ENCODE measurements around the gene FBXL16. TPM values are rescaled to one million over a fixed set of nuclear protein-coding genes. Genes with fewer than 3 reads are reported as not detected.
"Not testable (repeated sequence)": the region's sequence is repeated elsewhere in the genome, so short reads cannot be mapped to it uniquely, and the experiment has no call there.

The FBXL16 gene
- 1.7 and 1.8 TPM in 2 replicates for total RNA-seq (2014; rRNA removed; shearing (Covaris generic))

- Histone ChIP-seq H3K4me1 (peaks cover 10% of the 10 kb centered on the region), H3K36me3 (no peaks in the 10 kb centered on the region), H3K27me3 (peaks cover 35% of the 10 kb centered on the region), H3K9me3 (replicated peaks) (no peaks in the 10 kb centered on the region), H3K27ac (no peak within 1 kb of the TSS), H3K4me3 (peak within 1 kb of the TSS; percentile 35)
- peak in 1 of 2 experiments; percentile 43 for DNase-seq
Measured at GRCh38 chr16:705431-706188, at the start of gene FBXL16. FBXL16 (minus strand) TSS chr16:705801; CDS start chr16:697405, 8,396 bp downstream.

GRCh38 chr16:754656-755055, 49.1 kb upstream of the FBXL16 start:
- peaks cover 32% of the 10 kb centered on the region for H3K27me3 ChIP-seq

GRCh38 chr16:754121-754607, 48.6 kb upstream of the FBXL16 start:
- DNase-seq; H3K9me3 ChIP-seq (replicated peaks); H3K36me3 ChIP-seq; H3K27ac ChIP-seq; H3K4me3 ChIP-seq; H3K4me1 ChIP-seq: not testable (repeated sequence)
- H3K27me3 ChIP-seq = peaks cover 35% of the 10 kb centered on the region

More at GRCh38 chr16:754656-755055, 49.1 kb upstream of the FBXL16 start:
- H3K4me3 ChIP-seq = no peak overlapping the region
- H3K27ac ChIP-seq = no peak overlapping the region
- H3K4me1 ChIP-seq = no peaks in the 10 kb centered on the region
- H3K9me3 ChIP-seq (replicated peaks) = no peaks in the 10 kb centered on the region
- no peaks in the 10 kb centered on the region for H3K36me3 ChIP-seq
- DNase-seq = no peak

- H3K27me3 ChIP-seq = peaks cover 54% of the 10 kb centered on the region
- no peak overlapping the region for H3K27ac ChIP-seq
- H3K4me1 ChIP-seq = no peaks in the 10 kb centered on the region
- no peaks in the 10 kb centered on the region for H3K9me3 ChIP-seq (replicated peaks)
- H3K36me3 ChIP-seq = no peaks in the 10 kb centered on the region
- no peak for DNase-seq
- no peak overlapping the region for H3K4me3 ChIP-seq
Measured at GRCh38 chr16:752007-752312, 46.4 kb upstream of the FBXL16 start.

- Histone ChIP-seq H3K27ac (no peak overlapping the region), H3K9me3 (replicated peaks) (no peaks in the 10 kb centered on the region), H3K4me1 (no peaks in the 10 kb centered on the region), H3K27me3 (peaks cover 56% of the 10 kb centered on the region), H3K4me3 (no peak overlapping the region), H3K36me3 (no peaks in the 10 kb centered on the region)
- no peak for DNase-seq
Measured at GRCh38 chr16:751152-752006, 45.8 kb upstream of the FBXL16 start.

- H3K27ac ChIP-seq = no peak overlapping the region
- no peaks in the 10 kb centered on the region for H3K36me3 ChIP-seq
- peak in 1 of 2 experiments; percentile 28 for DNase-seq
- no peaks in the 10 kb centered on the region for H3K9me3 ChIP-seq (replicated peaks)
- H3K4me3 ChIP-seq = no peak overlapping the region
- peaks cover 56% of the 10 kb centered on the region for H3K27me3 ChIP-seq
- no peaks in the 10 kb centered on the region for H3K4me1 ChIP-seq
Measured at GRCh38 chr16:750485-750884, 44.9 kb upstream of the FBXL16 start.

GRCh38 chr16:749010-749409, 43.4 kb upstream of the FBXL16 start:
- Histone ChIP-seq H3K27me3 (peaks cover 56% of the 10 kb centered on the region), H3K36me3 (no peaks in the 10 kb centered on the region), H3K9me3 (replicated peaks) (no peaks in the 10 kb centered on the region), H3K4me1 (no peaks in the 10 kb centered on the region), H3K27ac (no peak overlapping the region), H3K4me3 (no peak overlapping the region)
- DNase-seq = no peak

GRCh38 chr16:747978-748746, 42.6 kb upstream of the FBXL16 start:
- H3K27ac ChIP-seq = no peak overlapping the region
- H3K9me3 ChIP-seq (replicated peaks) = no peaks in the 10 kb centered on the region
- H3K36me3 ChIP-seq = no peaks in the 10 kb centered on the region
- peaks cover 50% of the 10 kb centered on the region for H3K27me3 ChIP-seq
- H3K4me3 ChIP-seq = no peak overlapping the region
- no peak for DNase-seq
- H3K4me1 ChIP-seq = no peaks in the 10 kb centered on the region

GRCh38 chr16:746637-747036, 41.0 kb upstream of the FBXL16 start:
- Histone ChIP-seq H3K27ac (no peak overlapping the region), H3K4me3 (no peak overlapping the region), H3K4me1 (no peaks in the 10 kb centered on the region), H3K9me3 (replicated peaks) (no peaks in the 10 kb centered on the region), H3K27me3 (peaks cover 41% of the 10 kb centered on the region), H3K36me3 (no peaks in the 10 kb centered on the region)
- no peak for DNase-seq

GRCh38 chr16:745739-746138, 40.1 kb upstream of the FBXL16 start:
- DNase-seq = peak in 1 of 2 experiments; percentile 35
- Histone ChIP-seq H3K27me3 (peaks cover 32% of the 10 kb centered on the region), H3K27ac (no peak overlapping the region), H3K4me1 (no peaks in the 10 kb centered on the region), H3K4me3 (no peak overlapping the region), H3K9me3 (replicated peaks) (no peaks in the 10 kb centered on the region), H3K36me3 (no peaks in the 10 kb centered on the region)

- H3K27ac ChIP-seq = no peak overlapping the region
- DNase-seq = no peak
- H3K9me3 ChIP-seq (replicated peaks) = no peaks in the 10 kb centered on the region
- H3K4me3 ChIP-seq = no peak overlapping the region
- H3K27me3 ChIP-seq = peaks cover 19% of the 10 kb centered on the region
- no peaks in the 10 kb centered on the region for H3K36me3 ChIP-seq
- H3K4me1 ChIP-seq = no peaks in the 10 kb centered on the region
Measured at GRCh38 chr16:743794-744500, 38.3 kb upstream of the FBXL16 start.

- H3K27me3 ChIP-seq; H3K27ac ChIP-seq; H3K36me3 ChIP-seq; H3K9me3 ChIP-seq (replicated peaks); H3K4me1 ChIP-seq; DNase-seq; H3K4me3 ChIP-seq: not testable (repeated sequence)
Measured at GRCh38 chr16:742894-743293, 37.3 kb upstream of the FBXL16 start.

GRCh38 chr16:741986-742629, 36.5 kb upstream of the FBXL16 start:
- H3K4me1 ChIP-seq = no peaks in the 10 kb centered on the region
- H3K9me3 ChIP-seq (replicated peaks) = no peaks in the 10 kb centered on the region
- peaks cover 3% of the 10 kb centered on the region; the same call in 1 of the 2 replicates for H3K27me3 ChIP-seq
- H3K4me3 ChIP-seq = no peak overlapping the region
- H3K36me3 ChIP-seq = no peaks in the 10 kb centered on the region
- no peak overlapping the region for H3K27ac ChIP-seq
- DNase-seq = no peak
